ENCODE data around the gene PLAGL1.

The PLAGL1 gene

DNA sequence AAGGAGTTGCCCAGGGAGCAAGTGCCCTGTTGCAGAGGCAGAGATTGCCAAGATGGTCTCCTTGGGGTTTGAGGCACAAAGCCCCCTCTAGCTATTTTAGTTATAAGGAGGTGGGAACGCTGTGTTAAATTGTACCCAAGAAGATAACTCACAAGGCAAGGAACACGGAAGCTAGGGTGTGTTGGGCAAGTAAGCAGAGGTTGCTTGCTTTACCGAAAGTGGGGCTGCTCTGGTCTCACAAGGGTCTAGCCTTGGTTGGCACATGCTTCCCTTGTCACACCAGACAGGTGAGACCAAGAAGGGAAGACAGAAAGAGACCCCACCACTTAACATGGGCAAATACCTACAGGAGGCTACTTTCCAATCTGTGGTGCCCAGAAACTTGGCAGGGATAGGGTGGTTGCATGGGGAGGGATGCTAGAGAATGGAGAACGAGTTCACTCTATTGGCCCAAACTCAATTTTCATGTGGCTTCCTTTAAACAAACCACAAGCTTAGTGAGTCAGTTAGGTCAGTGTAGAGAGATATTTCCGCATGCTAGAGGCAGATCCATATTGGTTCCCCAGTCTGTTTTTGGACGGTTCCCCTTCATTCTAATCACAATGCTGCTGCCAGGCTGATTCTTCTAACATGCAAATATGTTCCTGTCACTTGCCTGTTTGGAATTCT, 42.4 kb downstream of the PLAGL1 start:
- no peak for DNase-seq (ENCODE audit: low read depth)

DNA sequence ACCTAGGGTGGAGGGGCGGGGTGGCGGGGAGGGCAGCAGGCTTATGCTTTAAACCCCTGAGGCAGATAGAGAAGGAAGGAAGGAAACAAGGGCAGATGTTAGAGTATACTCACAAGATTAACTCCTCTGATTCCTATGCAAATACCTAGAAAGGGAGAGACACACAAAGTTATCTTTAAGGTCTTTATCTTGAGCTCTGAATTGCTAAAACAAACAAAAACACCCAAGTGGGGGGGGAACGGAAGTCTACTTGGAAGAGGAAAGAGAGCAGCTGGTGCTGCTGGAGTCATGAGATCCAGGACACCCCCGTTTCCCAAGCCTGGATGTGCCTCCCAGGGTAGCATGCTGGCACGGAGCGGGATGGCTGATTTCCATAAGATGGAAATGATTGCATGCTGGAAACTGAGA, 43.4 kb downstream of the PLAGL1 start:
- no peak for DNase-seq (ENCODE audit: low read depth)

DNA sequence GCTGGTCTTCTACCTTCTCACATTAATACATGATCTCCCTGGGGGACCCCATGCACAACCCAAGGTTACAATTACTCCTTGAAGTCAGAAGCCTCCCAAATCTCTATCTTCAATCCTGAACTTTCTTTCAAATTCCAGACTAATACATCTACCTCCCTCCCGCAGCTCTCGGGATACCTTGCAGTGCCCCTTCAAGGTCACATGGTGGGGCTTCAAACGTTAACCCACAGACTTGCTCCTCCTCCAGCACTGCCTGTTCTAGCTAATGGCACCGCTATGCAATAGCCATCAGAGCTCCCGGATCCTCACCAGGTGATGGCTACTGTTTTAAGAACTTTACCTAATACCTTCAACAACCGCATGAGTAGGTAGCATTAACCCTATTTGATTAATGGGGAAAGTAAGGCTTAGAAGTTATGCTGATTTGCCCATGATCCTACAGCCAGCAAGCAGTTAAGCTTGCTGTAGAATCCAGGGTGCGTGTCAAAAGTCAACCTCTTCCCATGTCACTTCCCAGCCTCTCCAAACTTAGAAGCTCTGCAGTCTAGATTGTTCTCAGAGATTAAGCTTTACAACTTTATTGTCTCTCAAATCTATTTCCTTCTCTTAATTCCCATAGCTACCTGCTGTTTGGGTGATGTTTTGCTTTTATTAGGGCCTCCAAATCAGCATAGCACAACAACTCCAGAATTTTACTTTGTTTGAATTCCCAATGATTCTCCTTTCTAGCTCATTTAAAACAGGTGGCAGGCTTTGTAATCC, 44.7 kb downstream of the PLAGL1 start:
- DNase-seq (ENCODE audit: low read depth): no peak

DNA sequence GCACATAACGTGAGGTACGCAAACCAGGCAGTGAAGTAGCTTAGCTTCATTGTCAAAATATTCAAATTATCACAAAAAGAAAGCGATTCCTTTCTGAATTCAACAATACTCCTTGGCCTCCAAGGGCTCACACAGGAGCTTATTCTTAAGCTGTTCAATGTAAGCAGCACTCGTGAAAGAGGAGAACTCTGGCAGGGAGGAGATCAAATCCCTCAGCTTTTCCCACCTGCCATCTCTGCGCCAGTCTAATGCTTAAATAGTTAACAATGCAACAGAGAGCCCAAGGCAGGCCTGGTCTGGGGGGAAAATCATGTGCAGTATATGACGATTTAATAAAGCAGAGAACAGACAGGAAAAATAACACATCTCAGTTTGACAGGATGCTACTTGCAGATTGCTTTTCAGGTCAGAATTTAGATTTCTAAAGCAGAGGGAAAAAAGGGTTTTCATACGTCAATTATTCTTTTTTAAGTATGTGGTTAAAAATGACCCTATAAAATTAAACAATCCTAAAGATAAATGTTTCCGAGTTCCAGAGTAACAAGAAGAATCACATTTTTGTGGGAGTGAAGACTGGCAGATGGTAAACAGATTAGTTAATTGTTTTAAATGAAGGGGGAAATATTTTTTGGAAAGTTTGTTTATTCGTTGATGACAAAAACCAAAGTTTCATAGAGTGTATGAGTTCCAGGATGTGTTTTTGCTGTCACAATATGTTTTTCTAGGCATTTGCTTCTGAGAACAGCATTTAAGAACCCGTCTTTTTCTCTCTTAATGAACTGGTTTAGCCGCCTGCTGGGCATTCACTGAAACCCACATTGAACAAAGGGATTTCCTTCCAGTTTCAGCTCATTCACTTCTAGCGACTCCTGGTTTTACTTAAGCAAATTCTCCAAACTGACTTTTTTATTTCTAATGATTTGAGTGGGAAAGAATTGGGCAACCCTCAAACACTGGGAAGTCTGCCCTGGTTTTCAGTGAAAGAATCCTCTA, 45.9 kb downstream of the PLAGL1 start:
- no peak for DNase-seq (ENCODE audit: low read depth)

DNA sequence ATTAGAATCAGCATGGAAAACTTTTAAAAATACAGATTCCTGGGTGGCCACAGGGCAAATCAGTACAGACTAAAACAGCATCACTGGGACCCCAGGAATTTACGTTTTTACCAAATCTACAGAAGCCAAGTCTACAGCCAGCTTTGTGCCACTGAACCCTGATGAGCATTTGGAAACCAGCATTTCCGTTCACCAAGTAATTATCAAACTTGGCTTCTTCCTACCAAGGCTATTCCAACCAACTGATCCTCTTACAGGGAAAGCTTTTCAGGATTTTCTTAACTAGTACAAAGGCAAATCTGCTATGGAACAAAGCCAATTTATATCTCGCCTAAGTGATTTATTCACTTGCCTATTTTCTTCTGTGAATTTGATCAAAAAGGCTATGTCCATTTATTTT, 47.0 kb downstream of the PLAGL1 start:
- no peak for DNase-seq (ENCODE audit: low read depth)

- no peak for DNase-seq (ENCODE audit: low read depth)
Measured at GRCh38 chr6:143959927-143960326, 48.1 kb downstream of the PLAGL1 start.

DNA sequence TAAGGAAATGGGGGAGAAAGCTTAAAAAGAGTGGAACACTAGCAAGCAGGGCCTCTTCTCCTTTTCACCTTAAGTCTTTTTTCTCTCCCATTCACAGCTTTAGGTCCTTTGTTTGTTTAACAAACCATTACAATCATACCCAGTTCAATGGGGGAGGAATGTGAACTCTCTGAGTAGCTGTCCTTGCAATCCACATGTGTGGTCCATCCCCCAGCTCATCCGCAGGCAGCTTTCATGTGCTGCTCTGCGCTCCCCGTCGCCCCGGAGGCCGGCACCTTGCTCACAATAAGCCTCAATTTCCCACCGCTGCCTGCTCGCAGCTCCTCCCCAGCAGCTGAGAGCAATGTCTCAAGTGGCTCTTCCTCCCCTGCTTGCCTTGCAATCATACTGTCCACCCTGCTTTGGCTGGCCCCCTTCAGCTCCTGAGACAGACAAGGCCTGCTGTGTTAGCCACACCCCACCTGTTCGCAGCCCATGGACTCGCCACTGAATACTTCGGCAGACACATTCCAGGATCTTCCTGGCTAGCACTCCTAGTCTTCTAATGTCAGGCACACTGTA, 49.1 kb downstream of the PLAGL1 start:
- no peak for DNase-seq (ENCODE audit: low read depth)

DNA sequence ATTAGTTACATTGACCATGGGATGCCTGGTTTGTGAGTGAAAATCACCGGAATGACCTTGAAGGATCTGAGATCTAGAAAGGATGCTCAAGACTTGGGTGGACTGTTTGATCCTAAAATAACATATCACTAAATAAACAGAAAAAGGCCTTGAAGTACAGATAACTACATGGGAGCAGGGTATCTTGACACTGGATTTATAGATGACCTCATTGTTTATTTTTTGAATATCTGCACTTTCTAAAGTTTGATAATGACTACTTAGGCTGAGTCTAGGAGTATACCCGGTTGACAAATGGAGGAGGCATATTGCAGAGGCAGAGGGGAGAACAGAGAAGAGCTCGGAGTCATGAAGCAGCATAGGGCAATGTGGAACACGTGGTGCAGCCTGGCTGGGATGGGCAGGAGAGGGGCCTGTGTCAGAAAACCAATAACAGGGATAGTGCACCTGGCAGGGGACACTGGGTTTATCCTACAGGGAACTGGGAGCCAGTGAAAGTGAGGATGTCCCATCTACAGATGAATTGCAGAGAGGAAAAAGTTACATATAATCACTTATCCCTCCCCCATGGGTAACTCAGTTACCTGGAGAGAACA, 50.3 kb downstream of the PLAGL1 start:
- DNase-seq (ENCODE audit: low read depth): no peak

GRCh38 chr6:143955971-143956370, 52.1 kb downstream of the PLAGL1 start:
- DNase-seq (ENCODE audit: low read depth): no peak

GRCh38 chr6:143953922-143954321, 54.1 kb downstream of the PLAGL1 start:
- DNase-seq (ENCODE audit: low read depth): no peak

- no peak for DNase-seq (ENCODE audit: low read depth)
Measured at GRCh38 chr6:143952947-143953701, 54.9 kb downstream of the PLAGL1 start.

- DNase-seq (ENCODE audit: low read depth): no peak
Measured at GRCh38 chr6:143952060-143952778, 55.8 kb downstream of the PLAGL1 start.

DNA sequence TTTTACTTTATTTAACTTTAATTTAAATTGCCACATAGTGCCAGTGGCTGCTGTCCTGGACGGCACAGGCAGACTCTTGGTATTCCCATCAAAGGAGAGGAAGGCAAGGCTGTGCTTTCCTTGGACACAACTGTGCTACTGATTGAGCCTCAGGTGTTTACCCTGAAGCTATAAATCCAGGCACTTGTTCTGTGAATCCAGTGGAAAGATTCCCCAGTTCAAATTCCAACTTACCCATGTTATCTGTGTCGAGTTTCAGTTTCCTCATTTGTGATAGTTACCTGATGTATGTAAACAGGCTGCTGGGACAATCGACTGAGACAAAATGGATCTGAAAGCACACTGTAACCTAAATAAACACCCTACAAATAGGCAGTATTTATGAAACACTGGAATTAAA, 57.2 kb downstream of the PLAGL1 start:
- DNase-seq (ENCODE audit: low read depth): no peak

- DNase-seq (ENCODE audit: low read depth): no peak
Measured at GRCh38 chr6:143949962-143950361, 58.1 kb downstream of the PLAGL1 start.

GRCh38 chr6:143949535-143949934, 58.5 kb downstream of the PLAGL1 start:
- no peak for DNase-seq (ENCODE audit: low read depth)

DNA sequence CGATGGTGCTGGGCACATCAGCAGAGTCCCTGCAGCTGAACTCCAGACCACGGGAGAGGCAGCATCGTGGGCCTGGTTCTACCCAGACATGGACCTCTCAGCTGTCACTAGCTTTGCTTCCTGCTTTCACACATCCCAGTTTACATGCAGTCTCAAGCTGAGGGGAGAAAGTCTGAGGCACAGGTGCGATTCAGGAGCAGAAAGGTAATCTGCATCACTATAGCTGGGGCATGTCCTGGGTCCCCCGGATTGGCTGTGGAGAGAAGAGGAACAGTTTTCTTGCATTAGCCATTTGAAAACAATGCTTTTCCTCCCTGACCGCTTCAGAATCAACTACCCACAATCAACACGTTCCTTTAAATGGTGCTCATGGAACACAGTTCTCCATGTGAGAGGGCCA, 59.9 kb downstream of the PLAGL1 start:
- no peak for DNase-seq (ENCODE audit: low read depth)

- peak; percentile 36 for DNase-seq (ENCODE audit: low read depth)
Measured at GRCh38 chr6:143941852-143942627, 66.0 kb downstream of the PLAGL1 start.

GRCh38 chr6:143940011-143940597, 68.0 kb downstream of the PLAGL1 start:
- DNase-seq (ENCODE audit: low read depth): peak; percentile 40

- DNase-seq (ENCODE audit: low read depth): no peak
Measured at GRCh38 chr6:143939364-143939763, 68.7 kb downstream of the PLAGL1 start.
